SIG-M5 treated with dmso at 0.1 percent for 504 hours (cell line): Measurements from ENCODE around the gene P2RY6.

ENCODE experiments used
- DNase-seq: peaks from one replicate; lab custom pipeline; 2025; ENCODE audit not compliant: unreplicated experiment; lab: John Stamatoyannopoulos, UW

The P2RY6 gene

GRCh38 chr11:73314117-73314961, 42.2 kb downstream of the P2RY6 start:
- DNase-seq: no peak

GRCh38 chr11:73315293-73316020, 43.3 kb downstream of the P2RY6 start:
- no peak for DNase-seq

GRCh38 chr11:73316422-73316821, 44.3 kb downstream of the P2RY6 start:
- DNase-seq: no peak

GRCh38 chr11:73317373-73317772, 45.2 kb downstream of the P2RY6 start:
- DNase-seq: no peak

GRCh38 chr11:73317803-73318202, 45.7 kb downstream of the P2RY6 start:
- no peak for DNase-seq

- DNase-seq: no peak
Measured at GRCh38 chr11:73318501-73319011, 46.4 kb downstream of the P2RY6 start.

- no peak for DNase-seq
Measured at GRCh38 chr11:73320763-73321603, 48.8 kb downstream of the P2RY6 start.

- no peak for DNase-seq
Measured at GRCh38 chr11:73321604-73322381, 49.7 kb downstream of the P2RY6 start.

GRCh38 chr11:73322382-73323306, 50.5 kb downstream of the P2RY6 start:
- no peak for DNase-seq

GRCh38 chr11:73323464-73323863, 51.3 kb downstream of the P2RY6 start:
- DNase-seq: no peak

- no peak for DNase-seq
Measured at GRCh38 chr11:73324116-73324515, 52.0 kb downstream of the P2RY6 start.

GRCh38 chr11:73324665-73325035, 52.5 kb downstream of the P2RY6 start:
- DNase-seq: no peak

GRCh38 chr11:73325036-73325981, 53.2 kb downstream of the P2RY6 start:
- no peak for DNase-seq

GRCh38 chr11:73326929-73327811, 55.0 kb downstream of the P2RY6 start:
- no peak for DNase-seq

GRCh38 chr11:73327812-73328364, 55.8 kb downstream of the P2RY6 start:
- DNase-seq: no peak

GRCh38 chr11:73330569-73331093, 58.5 kb downstream of the P2RY6 start:
- no peak for DNase-seq
